Upper lobe of left lung (tissue), 4 donors: ENCODE data around the gene SULF2.

Experiments
- CTCF ChIP-seq, 6 experiments: fragments of 450-650 bp in 4 of 6; fragments of 200-600 bp in 2 of 6; sonication (generic) in 2 of 6; IDR thresholded peaks; one replicate each; pipeline ENCODE4 v1.5.1; 2016 to 2019; ENCODE audit warnings: antibody characterized with exemption in 6 of 6
- EP300 ChIP-seq, 4 donors: sonication (generic); formaldehyde crosslinking; IDR thresholded peaks; one replicate each; pipeline ENCODE4 v1.5.1; 2017; ENCODE audit warnings: antibody characterized with exemption in 4 of 4, control low read depth in 2 of 4
- POLR2A ChIP-seq, 4 donors: fragments of 450-650 bp; IDR thresholded peaks; one replicate each; pipeline ENCODE4 v1.5.1; 2016 to 2017; ENCODE audit warnings: antibody characterized with exemption in 4 of 4, mild to moderate bottlenecking in 2 of 4

- TF ChIP-seq CTCF (IDR thresholded peaks at IDR 0.05), result no peak
- no peak for TF ChIP-seq EP300 (IDR thresholded peaks at IDR 0.05)
- no peak for TF ChIP-seq POLR2A (IDR thresholded peaks at IDR 0.05)
Measured at GRCh38 chr20:47694021-47694818, 91.1 kb downstream of the SULF2 start.
